ENCODE measurements around the gene PSMD5.

DNA sequence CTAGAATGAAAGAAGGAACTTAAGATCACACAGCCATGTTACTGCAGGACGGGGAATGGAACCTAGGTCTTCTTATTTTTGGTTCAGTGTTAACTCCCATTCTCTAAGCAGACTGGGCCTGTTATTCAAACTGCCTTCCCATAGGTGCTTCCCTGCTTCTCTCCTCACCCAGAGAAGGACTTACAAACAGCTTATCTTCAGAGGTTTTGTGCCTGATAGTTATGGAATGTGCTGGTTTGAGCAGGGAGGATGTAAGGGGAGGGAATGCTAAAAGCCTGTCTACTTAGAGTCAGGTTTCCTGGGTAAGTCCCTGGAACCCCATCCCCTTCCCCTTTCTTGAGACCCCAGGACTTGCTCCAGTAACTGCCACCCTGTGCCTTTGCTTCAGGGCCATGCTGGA lies 4.2 kb upstream of the PSMD5 start:
- TF ChIP-seq CTCF (IDR thresholded peaks at IDR 0.05) (no peak), POLR2A (IDR thresholded peaks at IDR 0.05) (no peak)

All from Peyer's patch (tissue), 4 donors.